Activated T-cell treated with anti-CD3 and anti-CD28 coated beads, Interleukin-2, amount 50 U/mL, for 24 hours (primary cell): ENCODE results near the gene MAP4K3.
A peak's percentile ranks its signal among the peaks of the same experiment; 100 is the strongest.

Experiments
- DNase-seq: peaks from one replicate; pipeline ENCODE4 v3.0.0-alpha.2; 2020
- H3K27ac Mint-ChIP-seq: 2 replicates; pipeline ENCODE4 v1.8.0; 2020; ENCODE audit warnings: mild to moderate bottlenecking, mixed read lengths
- H3K27me3 Mint-ChIP-seq: 2 replicates; pipeline ENCODE4 v1.8.0; 2020; ENCODE audit warnings: mixed read lengths
- H3K36me3 Mint-ChIP-seq: 2 replicates; pipeline ENCODE4 v1.8.0; 2020; ENCODE audit warnings: low read depth, mixed read lengths
- H3K4me1 Mint-ChIP-seq: 2 replicates; pipeline ENCODE4 v1.8.0; 2020; ENCODE audit warnings: low read depth, mixed read lengths
- H3K4me3 Mint-ChIP-seq: 2 replicates; pipeline ENCODE4 v1.8.0; 2020; ENCODE audit warnings: mild to moderate bottlenecking, moderate library complexity, mixed read lengths
- H3K9me3 Mint-ChIP-seq: 2 replicates; pipeline ENCODE4 v1.8.0; 2020; ENCODE audit warnings: mixed read lengths

MAP4K3 gene

GRCh38 chr2:39431592-39432316 is 5.3 kb downstream of the MAP4K3 start:
- Mint-ChIP-seq H3K4me1 (peaks cover 79% of the 10 kb centered on the region), H3K4me3 (no peak overlapping the region), H3K27me3 (no peaks in the 10 kb centered on the region), H3K36me3 (peaks cover 5% of the 10 kb centered on the region), H3K27ac (peak overlapping the region; percentile 41), H3K9me3 (no peaks in the 10 kb centered on the region)
- no peak for DNase-seq

- peak overlapping the region; percentile 0 for H3K27ac Mint-ChIP-seq
- peaks cover 80% of the 10 kb centered on the region for H3K4me1 Mint-ChIP-seq
- H3K36me3 Mint-ChIP-seq = no peaks in the 10 kb centered on the region
Observed at GRCh38 chr2:39429746-39430145, 7.3 kb downstream of the MAP4K3 start.

GRCh38 chr2:39424951-39425350 is 12.1 kb downstream of the MAP4K3 start:
- H3K4me1 Mint-ChIP-seq = peaks cover 69% of the 10 kb centered on the region
- no peaks in the 10 kb centered on the region for H3K36me3 Mint-ChIP-seq
- H3K9me3 Mint-ChIP-seq = no peaks in the 10 kb centered on the region
- peak overlapping the region; percentile 6 for H3K27ac Mint-ChIP-seq
- no peak for DNase-seq
- H3K27me3 Mint-ChIP-seq = no peaks in the 10 kb centered on the region
- H3K4me3 Mint-ChIP-seq = no peak overlapping the region

More at GRCh38 chr2:39429746-39430145, 7.3 kb downstream of the MAP4K3 start:
- DNase-seq = no peak
- Mint-ChIP-seq H3K4me3 (no peak overlapping the region), H3K9me3 (no peaks in the 10 kb centered on the region), H3K27me3 (no peaks in the 10 kb centered on the region)

GRCh38 chr2:39422700-39423099 is 14.4 kb downstream of the MAP4K3 start:
- Mint-ChIP-seq H3K36me3 (no peaks in the 10 kb centered on the region), H3K27me3 (no peaks in the 10 kb centered on the region), H3K27ac (no peak overlapping the region), H3K9me3 (no peaks in the 10 kb centered on the region), H3K4me1 (peaks cover 71% of the 10 kb centered on the region), H3K4me3 (no peak overlapping the region)
- no peak for DNase-seq

GRCh38 chr2:39421354-39421753 is 15.7 kb downstream of the MAP4K3 start:
- H3K4me1 Mint-ChIP-seq = peaks cover 63% of the 10 kb centered on the region
- H3K36me3 Mint-ChIP-seq = no peaks in the 10 kb centered on the region

GRCh38 chr2:39419282-39420223 is 17.5 kb downstream of the MAP4K3 start:
- no peak overlapping the region for H3K27ac Mint-ChIP-seq
- no peak for DNase-seq
- H3K4me3 Mint-ChIP-seq = no peak overlapping the region

More at GRCh38 chr2:39421354-39421753, 15.7 kb downstream of the MAP4K3 start:
- DNase-seq = no peak
- Mint-ChIP-seq H3K27ac (no peak overlapping the region), H3K4me3 (no peak overlapping the region), H3K27me3 (no peaks in the 10 kb centered on the region), H3K9me3 (no peaks in the 10 kb centered on the region)

GRCh38 chr2:39418491-39418890 is 18.6 kb downstream of the MAP4K3 start:
- peaks cover 55% of the 10 kb centered on the region for H3K4me1 Mint-ChIP-seq
- H3K9me3 Mint-ChIP-seq = no peaks in the 10 kb centered on the region
- DNase-seq = no peak
- no peaks in the 10 kb centered on the region for H3K36me3 Mint-ChIP-seq
- no peaks in the 10 kb centered on the region for H3K27me3 Mint-ChIP-seq
- H3K27ac Mint-ChIP-seq = no peak overlapping the region
- no peak overlapping the region for H3K4me3 Mint-ChIP-seq

More at GRCh38 chr2:39419282-39420223, 17.5 kb downstream of the MAP4K3 start:
- H3K36me3 Mint-ChIP-seq = no peaks in the 10 kb centered on the region
- no peaks in the 10 kb centered on the region for H3K9me3 Mint-ChIP-seq
- H3K4me1 Mint-ChIP-seq = peaks cover 53% of the 10 kb centered on the region
- H3K27me3 Mint-ChIP-seq = no peaks in the 10 kb centered on the region

GRCh38 chr2:39416140-39416539 is 20.9 kb downstream of the MAP4K3 start:
- Mint-ChIP-seq H3K27ac (no peak overlapping the region), H3K27me3 (no peaks in the 10 kb centered on the region), H3K36me3 (no peaks in the 10 kb centered on the region), H3K9me3 (no peaks in the 10 kb centered on the region), H3K4me1 (peaks cover 61% of the 10 kb centered on the region), H3K4me3 (no peak overlapping the region)
- DNase-seq = no peak

GRCh38 chr2:39413063-39413737 is 23.9 kb downstream of the MAP4K3 start:
- Mint-ChIP-seq H3K4me3 (no peak overlapping the region), H3K9me3 (no peaks in the 10 kb centered on the region), H3K27me3 (no peaks in the 10 kb centered on the region), H3K27ac (peak overlapping the region; percentile 64), H3K36me3 (no peaks in the 10 kb centered on the region), H3K4me1 (peaks cover 63% of the 10 kb centered on the region)
- no peak for DNase-seq

- Mint-ChIP-seq H3K4me1 (peaks cover 76% of the 10 kb centered on the region), H3K27me3 (no peaks in the 10 kb centered on the region), H3K9me3 (no peaks in the 10 kb centered on the region), H3K27ac (peak overlapping the region; percentile 46), H3K36me3 (no peaks in the 10 kb centered on the region), H3K4me3 (no peak overlapping the region)
- no peak for DNase-seq
Observed at GRCh38 chr2:39411181-39411944, 25.7 kb downstream of the MAP4K3 start.

- Mint-ChIP-seq H3K27ac (no peak overlapping the region), H3K27me3 (no peaks in the 10 kb centered on the region), H3K36me3 (no peaks in the 10 kb centered on the region), H3K9me3 (no peaks in the 10 kb centered on the region), H3K4me1 (peaks cover 84% of the 10 kb centered on the region), H3K4me3 (no peak overlapping the region)
- no peak for DNase-seq
Observed at GRCh38 chr2:39409697-39410389, 27.2 kb downstream of the MAP4K3 start.

GRCh38 chr2:39408351-39409136 is 28.5 kb downstream of the MAP4K3 start:
- H3K4me1 Mint-ChIP-seq = peaks cover 84% of the 10 kb centered on the region
- peak overlapping the region; percentile 8 for H3K4me3 Mint-ChIP-seq
- no peak for DNase-seq
- H3K9me3 Mint-ChIP-seq = no peaks in the 10 kb centered on the region
- no peaks in the 10 kb centered on the region for H3K36me3 Mint-ChIP-seq
- no peaks in the 10 kb centered on the region for H3K27me3 Mint-ChIP-seq
- peak overlapping the region; percentile 67 for H3K27ac Mint-ChIP-seq
